H1 (cell line): ENCODE results near the gene CMIP. TPM values are rescaled to one million over a fixed set of nuclear protein-coding genes. Genes with fewer than 3 reads are reported as not detected.

ENCODE experiments used
- ASH2L ChIP-seq: fragments of 200-600, 300-600 bp; sonication (generic); IDR thresholded peaks from one replicate; pipeline ENCODE4 v1.7.1; 2017; ENCODE audit warnings: low read length
- BCL11A ChIP-seq, 2 experiments: IDR thresholded peaks; one replicate each; pipeline ENCODE4 v1.6.1; 2011; ENCODE audit warnings: low read depth in 2 of 2, low read length in 2 of 2, mild to moderate bottlenecking in 2 of 2
- BRCA1 ChIP-seq: IDR thresholded peaks from 2 replicates; pipeline ENCODE4 v1.6.1; 2012; ENCODE audit warnings: low read depth, low read length, improper control_type of control experiment
- CHD7 ChIP-seq: fragments of 300-600 bp; sonication (generic); IDR thresholded peaks from 2 replicates; pipeline ENCODE4 v1.7.1; 2012; ENCODE audit warnings: low read length, moderate library complexity, mild to moderate bottlenecking, inconsistent platforms; ENCODE audit not compliant: insufficient replicate concordance
- GABPA ChIP-seq: IDR thresholded peaks from 2 replicates; pipeline ENCODE4 v1.6.1; 2011; ENCODE audit warnings: mild to moderate bottlenecking, low read length, moderate library complexity, borderline replicate concordance; ENCODE audit not compliant: insufficient read depth
- JUND ChIP-seq: IDR thresholded peaks from 2 replicates; pipeline ENCODE4 v1.6.1; 2011; ENCODE audit warnings: mild to moderate bottlenecking, improper control_type of control experiment, low read length
- KDM4A ChIP-seq: IDR thresholded peaks from one replicate; pipeline ENCODE4 v1.7.1; 2012; ENCODE audit warnings: low read depth, mild to moderate bottlenecking, moderate library complexity, low read length, inconsistent platforms; ENCODE audit not compliant: severe bottlenecking
- MAFK ChIP-seq: IDR thresholded peaks from 2 replicates; pipeline ENCODE4 v1.6.1; 2012; ENCODE audit warnings: low read depth, mild to moderate bottlenecking, improper control_type of control experiment, low read length
- PHF8 ChIP-seq: fragments of 200-600 bp; sonication (generic); conservative IDR thresholded peaks from 2 replicates; pipeline ENCODE4 v1.7.1; 2012; ENCODE audit warnings: low read depth, mild to moderate bottlenecking, inconsistent platforms, low read length, moderate library complexity
- POLR2A ChIP-seq, 2 experiments: IDR thresholded peaks; 1 replicate in 1 of 2; 2 replicates in 1 of 2; pipeline ENCODE4 v1.6.1; 2011; ENCODE audit warnings: low read depth in 2 of 2, low read length in 2 of 2, mild to moderate bottlenecking in 2 of 2; ENCODE audit errors: control extremely low read depth in 1 of 2
- RFX5 ChIP-seq: IDR thresholded peaks from 2 replicates; pipeline ENCODE4 v1.6.1; 2011; ENCODE audit warnings: low read depth, low read length, improper control_type of control experiment, borderline replicate concordance
- polyA plus RNA-seq, 7 experiments: library from polyadenylated mRNA; depleted of rRNA in 3 of 7; stranded (reverse) in 5 of 7; unstranded in 2 of 7; fragments of >200 nt in 5 of 7; fragments of 200-250 nt in 2 of 7; gene quantifications; 1 replicate in 5 of 7; 2 replicates in 1 of 7; 4 replicates in 1 of 7; pipeline versions ENCODE4 v1.2.1 to v1.2.3, GENCODE V29; 2011 to 2013; ENCODE audit warnings: missing spikeins in 2 of 7, mixed read lengths in 2 of 7
- total RNA-seq: library from RNA; stranded (reverse); fragmentation: NEBNext Ultra II Directional; extraction: Animal tissue kit (Norgen Biotek cat#: 25700); gene quantifications from 2 replicates; pipeline ENCODE4 v1.2.1, GENCODE V29; 2021

Gene CMIP
- total and polyA plus RNA-seq, 2 of the 8 experiments (the other 6 are each of a cell fraction or from before 2014, with no cell fraction given): 7.9 to 53.2 TPM

- TF ChIP-seq CHD7: no peak
- no peak for TF ChIP-seq BRCA1
- TF ChIP-seq JUND: no peak
- no peak for TF ChIP-seq ASH2L
- no peak for TF ChIP-seq RFX5
- TF ChIP-seq BCL11A (IDR thresholded peaks at IDR 0.05; ENCODE audit: low read depth in 2 of 2, low read length in 2 of 2): no peak
- TF ChIP-seq GABPA: no peak
- TF ChIP-seq KDM4A: no peak
- TF ChIP-seq MAFK: no peak
- TF ChIP-seq PHF8: no peak
- TF ChIP-seq POLR2A (IDR thresholded peaks at IDR 0.05; ENCODE audit: control extremely low read depth in 1 of 2, low read depth in 2 of 2, low read length in 2 of 2): no peak
Measured at GRCh38 chr16:81499576-81500380, 55.2 kb downstream of the CMIP start (continued).
